ENCODE results near the gene UNKL. TPM values are rescaled to one million over a fixed set of nuclear protein-coding genes. Genes with fewer than 3 reads are reported as not detected.

UNKL gene
- total RNA-seq, 2 donors from 2014 or later, result 11.2 to 21.4 TPM

GRCh38 chr16:1425616-1426370 is 11.3 kb upstream of the UNKL start:
- Histone ChIP-seq H3K4me1 (peaks cover 19% of the 10 kb centered on the region), H3K9me3 (no peaks in the 10 kb centered on the region), H3K36me3 (replicated peaks in 1 of 2; ENCODE audit: insufficient read depth in 1 of 2, low read depth in 2 of 2) (no peaks in the 10 kb centered on the region), H3K27ac (no peak overlapping the region), H3K27me3 (no peaks in the 10 kb centered on the region), H3K4me3 (no peak overlapping the region)
- WGBS, 2 donors, result 75 to 85% methylated on average over 4 to 16 of the region's 16 CpGs
- intact Hi-C loops (cut with DNase I), result no loop called here
- TF ChIP-seq POLR2A (IDR thresholded peaks at IDR 0.05) (no peak), CTCF (IDR thresholded peaks at IDR 0.05) (no peak)
- ATAC-seq (no peak), DNase-seq (no peak)

- Histone ChIP-seq H3K27ac (no peak overlapping the region), H3K36me3 (replicated peaks in 1 of 2; ENCODE audit: insufficient read depth in 1 of 2, low read depth in 2 of 2) (no peaks in the 10 kb centered on the region), H3K27me3 (no peaks in the 10 kb centered on the region), H3K9me3 (no peaks in the 10 kb centered on the region), H3K4me3 (no peak overlapping the region), H3K4me1 (peaks cover 24% of the 10 kb centered on the region)
- ATAC-seq (no peak), DNase-seq (no peak)
- intact Hi-C loops (cut with DNase I), result no loop called here
- WGBS, 2 donors, result 87 to 91% methylated on average over 12 of the region's 12 CpGs
- TF ChIP-seq CTCF (IDR thresholded peaks at IDR 0.05), result no peak
- no peak for TF ChIP-seq POLR2A (IDR thresholded peaks at IDR 0.05)
Measured at GRCh38 chr16:1424028-1424427, 9.5 kb upstream of the UNKL start.

DNA sequence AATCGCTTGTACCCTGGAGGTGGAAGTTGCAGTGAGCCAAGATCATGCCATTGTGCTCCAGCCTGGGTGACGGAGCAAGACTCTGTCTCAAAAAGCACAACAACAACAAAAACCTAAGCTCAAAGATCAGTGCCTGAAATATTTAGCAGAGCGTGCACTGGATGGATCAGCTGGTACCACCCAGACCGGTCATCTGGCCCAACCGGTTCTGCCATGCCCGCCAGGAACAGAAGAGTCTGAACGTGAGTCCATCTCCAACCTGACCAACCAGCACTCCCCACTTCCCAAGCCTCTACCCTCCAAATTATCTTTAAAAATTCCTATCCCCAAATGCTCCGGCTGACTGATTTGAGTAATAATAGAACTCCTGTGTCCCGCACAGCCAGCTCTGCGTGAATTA is 7.6 kb upstream of the UNKL start:
- ATAC-seq (no peak), DNase-seq (no peak)
- H3K36me3 ChIP-seq (replicated peaks in 1 of 2; ENCODE audit: insufficient read depth in 1 of 2, low read depth in 2 of 2), result no peaks in the 10 kb centered on the region
- H3K4me1 ChIP-seq, result peaks cover 39% of the 10 kb centered on the region
- no peak for TF ChIP-seq POLR2A (IDR thresholded peaks at IDR 0.05)
- no peak for TF ChIP-seq CTCF (IDR thresholded peaks at IDR 0.05)
- H3K9me3 ChIP-seq, result no peaks in the 10 kb centered on the region
- 78 to 83% methylated on average over 10 of the region's 10 CpGs for whole genome bisulfite sequencing, 2 donors
- H3K27me3 ChIP-seq, result no peaks in the 10 kb centered on the region
- no peak overlapping the region for H3K4me3 ChIP-seq
- intact Hi-C loops (cut with DNase I), result no loop called here
- H3K27ac ChIP-seq, result peak overlapping the region in 1 of 4 donors; percentile 94

DNA sequence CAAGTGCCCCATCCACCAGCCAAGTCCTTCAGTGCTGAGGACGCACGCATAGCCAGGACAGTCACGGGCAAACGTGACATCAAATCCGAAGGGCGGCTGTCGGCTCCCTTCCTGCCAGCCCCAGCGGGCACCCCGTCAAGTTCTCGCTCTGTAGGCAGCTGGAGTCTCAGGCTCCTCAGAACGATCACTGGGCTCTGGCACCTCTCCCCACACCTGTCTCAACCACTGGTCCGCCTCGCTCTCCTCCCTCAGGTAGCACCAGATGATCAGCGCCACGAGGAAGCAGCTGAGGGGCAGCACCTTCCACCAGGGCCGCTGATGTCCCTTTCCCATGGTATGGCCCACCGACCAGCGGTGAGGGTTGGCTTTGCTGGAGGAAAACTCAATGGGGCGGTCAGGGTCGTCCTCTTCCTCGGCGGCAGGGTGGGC is 5.6 kb upstream of the UNKL start:
- no peak for ATAC-seq
- Histone ChIP-seq H3K36me3 (replicated peaks in 1 of 2; ENCODE audit: insufficient read depth in 1 of 2, low read depth in 2 of 2) (no peaks in the 10 kb centered on the region), H3K4me3 (peak overlapping the region; percentile 78 to 97), H3K27me3 (no peaks in the 10 kb centered on the region), H3K9me3 (no peaks in the 10 kb centered on the region), H3K27ac (peak overlapping the region; percentile 40 to 94 (median 81)), H3K4me1 (peaks cover 41% of the 10 kb centered on the region)
- TF ChIP-seq CTCF (IDR thresholded peaks at IDR 0.05) (no peak), POLR2A (IDR thresholded peaks at IDR 0.05) (no peak)
- WGBS, 2 donors, result 0 to 2% methylated on average over 1 to 22 of the region's 22 CpGs
- peak in 1 of 4 donors; percentile 16 for DNase-seq
- intact Hi-C loops (cut with DNase I), result no loop called here

DNA sequence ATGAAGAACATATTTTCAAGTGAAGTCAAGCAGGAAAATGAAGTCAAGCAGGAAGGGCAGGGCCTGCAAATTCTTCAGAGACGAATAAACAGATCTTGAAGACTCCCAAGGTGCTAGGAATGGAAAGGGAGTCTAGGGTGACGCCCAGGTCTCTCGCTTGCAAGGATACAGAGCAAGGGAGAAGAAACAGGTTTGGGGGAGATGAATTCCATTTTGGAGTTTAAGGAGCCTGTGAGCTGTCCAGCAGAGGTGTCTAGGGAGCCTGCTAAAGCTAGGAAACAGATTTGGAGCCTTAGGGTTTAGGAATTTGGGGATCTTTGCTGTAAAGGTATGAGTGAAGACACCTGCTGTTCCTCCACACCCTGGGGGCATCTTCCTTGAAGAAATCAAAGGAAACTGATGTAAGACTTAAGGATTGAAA is 2.0 kb upstream of the UNKL start:
- Histone ChIP-seq H3K4me1 (peaks cover 46% of the 10 kb centered on the region), H3K27me3 (no peaks in the 10 kb centered on the region), H3K4me3 (no peak overlapping the region), H3K9me3 (no peaks in the 10 kb centered on the region), H3K27ac (peak overlapping the region in 1 of 4 donors; percentile 21), H3K36me3 (replicated peaks in 1 of 2; ENCODE audit: insufficient read depth in 1 of 2, low read depth in 2 of 2) (no peaks in the 10 kb centered on the region)
- 63 to 69% methylated on average over 3 of the region's 3 CpGs for WGBS, 2 donors
- TF ChIP-seq CTCF (IDR thresholded peaks at IDR 0.05), result no peak
- no peak for TF ChIP-seq POLR2A (IDR thresholded peaks at IDR 0.05)
- DNase-seq (no peak), ATAC-seq (no peak)
- intact Hi-C loops (cut with DNase I), result no loop called here
